GM12872 (cell line): ENCODE measurements around the gene PRDM16.

Source experiments
- TF ChIP-seq, protein P1 (sequence below): IDR thresholded peaks from 3 replicates; pipeline ENCODE4 v1.5.1; 2011; ENCODE audit warnings: low read depth, mild to moderate bottlenecking, low read length, moderate library complexity; ENCODE audit not compliant: insufficient read depth

The PRDM16 gene

DNA sequence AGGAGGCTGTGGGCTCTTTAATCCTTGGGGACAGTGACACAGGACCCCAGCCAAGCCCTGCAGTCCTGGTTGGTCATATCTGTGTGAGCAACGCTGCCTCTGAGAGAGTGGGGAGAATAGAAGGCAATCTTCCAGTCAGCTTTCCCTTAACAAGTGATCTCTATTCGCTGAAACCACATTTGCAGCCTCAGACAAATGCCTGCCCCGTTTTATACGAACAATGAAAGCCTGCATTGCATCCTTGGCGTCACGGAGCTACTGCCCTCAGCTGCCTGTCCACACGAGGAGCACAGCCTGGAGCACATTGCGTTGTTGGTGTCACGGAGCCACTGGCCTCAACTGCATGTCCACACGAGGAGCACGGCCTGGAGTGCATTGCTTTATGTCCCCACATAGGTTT is 235.2 kb downstream of the PRDM16 start:
- TF ChIP-seq, protein P1, sequence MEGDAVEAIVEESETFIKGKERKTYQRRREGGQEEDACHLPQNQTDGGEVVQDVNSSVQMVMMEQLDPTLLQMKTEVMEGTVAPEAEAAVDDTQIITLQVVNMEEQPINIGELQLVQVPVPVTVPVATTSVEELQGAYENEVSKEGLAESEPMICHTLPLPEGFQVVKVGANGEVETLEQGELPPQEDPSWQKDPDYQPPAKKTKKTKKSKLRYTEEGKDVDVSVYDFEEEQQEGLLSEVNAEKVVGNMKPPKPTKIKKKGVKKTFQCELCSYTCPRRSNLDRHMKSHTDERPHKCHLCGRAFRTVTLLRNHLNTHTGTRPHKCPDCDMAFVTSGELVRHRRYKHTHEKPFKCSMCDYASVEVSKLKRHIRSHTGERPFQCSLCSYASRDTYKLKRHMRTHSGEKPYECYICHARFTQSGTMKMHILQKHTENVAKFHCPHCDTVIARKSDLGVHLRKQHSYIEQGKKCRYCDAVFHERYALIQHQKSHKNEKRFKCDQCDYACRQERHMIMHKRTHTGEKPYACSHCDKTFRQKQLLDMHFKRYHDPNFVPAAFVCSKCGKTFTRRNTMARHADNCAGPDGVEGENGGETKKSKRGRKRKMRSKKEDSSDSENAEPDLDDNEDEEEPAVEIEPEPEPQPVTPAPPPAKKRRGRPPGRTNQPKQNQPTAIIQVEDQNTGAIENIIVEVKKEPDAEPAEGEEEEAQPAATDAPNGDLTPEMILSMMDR, result no peak

DNA sequence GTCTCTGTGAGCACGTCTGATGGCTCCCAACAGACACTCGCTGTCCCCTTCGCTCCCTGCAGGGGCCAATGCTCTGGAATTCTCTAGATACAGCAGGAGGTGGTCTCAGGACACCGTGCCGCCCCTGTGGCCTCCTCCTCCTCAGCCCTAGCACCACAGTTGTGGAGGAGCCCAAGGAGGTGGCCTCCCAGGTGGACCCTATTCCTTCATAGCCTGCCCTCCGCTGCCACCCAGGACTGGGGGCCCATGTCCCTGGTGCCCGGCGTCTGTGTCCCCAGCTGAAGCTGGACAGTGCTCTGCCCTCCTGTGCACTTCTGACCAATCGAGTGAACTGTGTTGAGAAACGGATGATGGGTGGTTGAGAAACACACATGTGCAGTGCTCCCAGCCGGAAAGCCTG is 235.7 kb downstream of the PRDM16 start:
- TF ChIP-seq, protein P1, result no peak

DNA sequence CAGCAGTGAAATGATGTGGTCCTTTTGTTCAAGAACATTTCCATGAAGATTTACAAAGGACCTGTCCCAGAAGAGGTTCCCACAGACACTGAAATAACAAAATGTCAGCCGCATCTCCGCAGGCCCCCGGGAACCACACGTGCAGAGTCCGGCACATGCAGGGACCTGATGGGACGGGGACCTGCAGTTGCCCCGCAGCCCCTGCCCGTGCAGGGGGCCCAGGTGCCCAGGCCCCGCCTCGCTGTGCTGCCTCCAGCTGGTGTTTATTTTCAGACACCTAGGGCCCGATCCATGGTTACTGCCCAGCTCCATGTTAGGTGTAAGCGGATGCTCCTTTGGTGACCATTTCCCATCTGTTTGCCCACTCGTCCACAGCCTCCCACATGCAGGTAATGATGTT is 236.2 kb downstream of the PRDM16 start:
- TF ChIP-seq, protein P1, result no peak

DNA sequence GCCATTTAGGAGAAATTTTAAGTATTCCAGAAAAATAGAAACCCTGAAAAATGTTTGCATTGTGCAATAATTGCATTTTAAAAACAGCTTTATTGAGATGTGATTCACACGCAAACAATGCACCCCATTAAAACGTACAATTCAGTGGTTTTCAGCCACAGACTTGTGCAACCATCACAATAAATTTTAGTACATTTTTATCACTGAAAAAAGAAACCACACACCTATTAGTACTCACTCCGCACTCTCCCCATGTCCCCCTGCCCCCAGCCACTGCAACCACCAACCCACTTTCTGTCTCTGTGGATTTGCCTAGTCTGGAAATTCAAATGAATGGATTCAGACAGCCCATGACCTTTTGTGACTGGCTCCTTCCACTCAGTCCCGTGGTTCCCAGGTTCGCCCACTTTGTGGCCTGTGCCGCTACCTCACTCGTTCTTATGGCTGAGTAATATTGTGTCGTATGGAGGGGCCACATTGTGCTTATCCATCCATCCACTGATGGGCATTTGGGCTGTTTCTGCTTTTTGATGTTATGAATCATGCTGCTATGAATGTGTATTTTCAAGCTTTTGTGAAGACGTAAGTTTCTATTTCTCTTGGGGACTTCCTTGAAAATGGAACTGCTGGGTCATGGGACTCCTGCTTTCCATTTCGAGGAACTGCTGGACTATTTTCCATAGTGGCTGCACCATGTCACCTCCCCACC is 237.7 kb downstream of the PRDM16 start:
- TF ChIP-seq, protein P1, result no peak

DNA sequence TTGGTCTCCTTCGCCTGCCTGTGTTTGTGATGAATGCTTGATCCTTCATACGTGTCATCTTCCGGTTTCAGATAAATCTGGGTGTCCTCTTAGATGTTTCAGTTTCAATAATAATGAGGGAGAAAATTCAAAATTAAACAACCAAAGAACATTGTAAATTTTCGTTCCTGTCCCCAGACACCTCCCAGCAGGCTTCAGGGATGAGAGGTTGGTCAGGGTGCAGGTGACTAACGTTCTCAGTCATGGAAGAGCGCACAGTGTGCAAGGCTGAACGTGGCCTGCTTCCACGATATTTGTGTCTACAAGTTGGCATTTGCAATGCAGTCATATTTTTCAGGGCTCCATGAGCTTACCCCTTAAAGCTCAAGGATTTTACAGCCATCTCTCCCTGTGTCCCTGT is 238.4 kb downstream of the PRDM16 start:
- TF ChIP-seq, protein P1, result no peak

DNA sequence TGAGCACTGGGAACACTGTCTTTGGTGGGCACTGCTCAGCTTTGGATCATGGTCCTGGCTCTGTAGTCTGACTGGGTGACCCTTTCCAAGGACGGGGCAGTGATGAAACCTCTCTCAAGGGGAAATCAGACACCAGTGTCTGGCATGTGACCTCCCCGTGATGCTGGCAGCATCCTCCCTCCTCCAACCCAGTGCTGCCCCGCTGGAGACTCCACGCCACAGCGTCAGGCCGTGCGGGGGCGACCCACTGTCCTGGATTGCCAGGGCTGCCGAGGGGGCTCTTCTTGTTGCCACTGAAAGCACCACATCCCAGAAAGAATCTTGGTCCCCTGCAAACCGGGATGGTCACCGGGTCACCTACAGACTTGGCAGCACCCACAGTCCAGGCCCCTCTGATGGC is 239.1 kb downstream of the PRDM16 start:
- TF ChIP-seq, protein P1, result no peak

DNA sequence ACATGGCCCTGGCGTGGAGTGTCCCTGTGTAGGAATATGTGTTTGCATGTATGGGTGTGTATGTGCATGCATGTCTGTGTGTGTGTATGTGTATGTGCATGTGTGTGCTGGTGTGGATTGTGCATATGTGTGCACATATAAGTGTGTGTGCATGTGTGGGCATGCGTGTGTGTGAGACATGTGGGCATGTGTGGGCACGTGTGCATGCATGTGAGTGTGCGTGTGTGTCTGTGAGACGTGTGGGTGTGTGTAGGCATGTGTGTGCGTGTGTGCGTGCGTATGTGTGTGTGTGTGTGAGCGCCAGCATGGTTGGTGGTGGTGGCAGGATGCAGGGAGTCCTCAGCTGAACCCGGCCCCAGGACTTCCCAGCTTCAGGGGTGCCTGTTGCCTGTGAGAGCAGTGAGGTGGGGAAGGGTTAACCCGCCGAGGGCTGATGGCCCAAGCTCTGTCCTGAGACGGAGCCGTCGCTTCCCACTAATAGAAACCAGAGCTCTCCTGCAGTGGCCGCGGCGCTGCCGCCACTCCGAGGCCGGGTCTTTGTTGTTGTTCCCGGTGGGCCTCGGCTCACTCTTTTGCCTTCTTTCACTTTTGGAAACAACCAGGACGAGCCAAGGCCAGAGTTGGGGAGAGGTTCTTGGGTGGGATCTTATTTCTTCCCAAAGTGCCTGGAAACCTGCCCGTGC is 241.9 kb downstream of the PRDM16 start:
- TF ChIP-seq, protein P1, result no peak
